Measurements from ENCODE around the gene LAMTOR1.

LAMTOR1 gene

GRCh38 chr11:72105888-72106287 is 2.8 kb upstream of the LAMTOR1 start, which contains the start of gene TOMT:
Gene TOMT, plus strand, starts transcription at chr11:72105924. Its CDS starts 28 bp downstream, at chr11:72105952.
- TF ChIP-seq CTCF (IDR thresholded peaks at IDR 0.05; ENCODE audit: insufficient read depth, low read length, poor library complexity, severe bottlenecking): no peak
- no peak for DNase-seq (ENCODE audit: extremely low read depth, insufficient read length)
- Histone ChIP-seq H3K36me3 (ENCODE audit: control insufficient read depth, insufficient read depth, low read length) (peaks cover 6% of the 10 kb centered on the region), H3K27me3 (replicated peaks; ENCODE audit: control insufficient read depth, insufficient read depth, low read length) (no peaks in the 10 kb centered on the region), H3K4me3 (replicated peaks; ENCODE audit: low read depth, low read length) (no peak within 1 kb of the TSS)

GRCh38 chr11:72103754-72104167 is 664 bp upstream of the LAMTOR1 start:
- Histone ChIP-seq H3K4me3 (replicated peaks; ENCODE audit: low read depth, low read length) (peak overlapping the region; percentile 29), H3K36me3 (ENCODE audit: control insufficient read depth, insufficient read depth, low read length) (peaks cover 9% of the 10 kb centered on the region), H3K27me3 (replicated peaks; ENCODE audit: control insufficient read depth, insufficient read depth, low read length) (no peaks in the 10 kb centered on the region)
- no peak for TF ChIP-seq CTCF (IDR thresholded peaks at IDR 0.05; ENCODE audit: insufficient read depth, low read length, poor library complexity, severe bottlenecking)
- DNase-seq (ENCODE audit: extremely low read depth, insufficient read length): no peak

GRCh38 chr11:72102631-72102945 is 509 bp downstream of the LAMTOR1 start:
- H3K4me3 ChIP-seq (replicated peaks; ENCODE audit: low read depth, low read length): peak overlapping the region; percentile 81
- peaks cover 19% of the 10 kb centered on the region for H3K36me3 ChIP-seq (ENCODE audit: control insufficient read depth, insufficient read depth, low read length)
- no peak for DNase-seq (ENCODE audit: extremely low read depth, insufficient read length)
- TF ChIP-seq CTCF (IDR thresholded peaks at IDR 0.05; ENCODE audit: insufficient read depth, low read length, poor library complexity, severe bottlenecking): no peak
- no peaks in the 10 kb centered on the region for H3K27me3 ChIP-seq (replicated peaks; ENCODE audit: control insufficient read depth, insufficient read depth, low read length)

GRCh38 chr11:72102162-72102561 is 935 bp downstream of the LAMTOR1 start:
- Histone ChIP-seq H3K27me3 (replicated peaks; ENCODE audit: control insufficient read depth, insufficient read depth, low read length) (no peaks in the 10 kb centered on the region), H3K4me3 (replicated peaks; ENCODE audit: low read depth, low read length) (peak overlapping the region; percentile 81), H3K36me3 (ENCODE audit: control insufficient read depth, insufficient read depth, low read length) (peaks cover 21% of the 10 kb centered on the region)
- DNase-seq (ENCODE audit: extremely low read depth, insufficient read length): no peak
- TF ChIP-seq CTCF (IDR thresholded peaks at IDR 0.05; ENCODE audit: insufficient read depth, low read length, poor library complexity, severe bottlenecking): no peak

- DNase-seq (ENCODE audit: extremely low read depth, insufficient read length): no peak
- TF ChIP-seq CTCF (IDR thresholded peaks at IDR 0.05; ENCODE audit: insufficient read depth, low read length, poor library complexity, severe bottlenecking): no peak
- no peaks in the 10 kb centered on the region for H3K27me3 ChIP-seq (replicated peaks; ENCODE audit: control insufficient read depth, insufficient read depth, low read length)
- H3K36me3 ChIP-seq (ENCODE audit: control insufficient read depth, insufficient read depth, low read length): peaks cover 21% of the 10 kb centered on the region
- no peak overlapping the region for H3K4me3 ChIP-seq (replicated peaks; ENCODE audit: low read depth, low read length)
Observed at GRCh38 chr11:72100462-72100861, 2.6 kb downstream of the LAMTOR1 start.

GRCh38 chr11:72100009-72100408 is 3.1 kb downstream of the LAMTOR1 start:
- H3K36me3 ChIP-seq (ENCODE audit: control insufficient read depth, insufficient read depth, low read length): peaks cover 23% of the 10 kb centered on the region
- H3K27me3 ChIP-seq (replicated peaks; ENCODE audit: control insufficient read depth, insufficient read depth, low read length): no peaks in the 10 kb centered on the region
- no peak for TF ChIP-seq CTCF (IDR thresholded peaks at IDR 0.05; ENCODE audit: insufficient read depth, low read length, poor library complexity, severe bottlenecking)
- DNase-seq (ENCODE audit: extremely low read depth, insufficient read length): no peak
- H3K4me3 ChIP-seq (replicated peaks; ENCODE audit: low read depth, low read length): no peak overlapping the region
